Pancreas (tissue), 10 donors: ENCODE measurements around the gene SLC25A48. TPM values are rescaled to one million over a fixed set of nuclear protein-coding genes. Genes with fewer than 3 reads are reported as not detected.

ENCODE experiments used
- ATAC-seq, 4 donors: fragments of 200-7000 bp; cut with Tn5 transposase; one replicate each; pipeline versions ENCODE4 v1.8.0 to v1.9.1; 2020; ENCODE audit warnings: mild to moderate bottlenecking in 4 of 4, moderate library complexity in 4 of 4
- DNase-seq, 6 donors: peaks; one replicate each; pipeline ENCODE4 v3.0.0-alpha.2; 2020
- FAIRE-seq: peaks from 2 replicates; lab custom pipeline; 2012; peaks lifted over from hg19 to GRCh38; lab: Jason Lieb, UNC
- H3K27ac ChIP-seq, 4 donors: fragments of 200-600 bp; sonication (generic); 1 replicate in 3 of 4; 2 replicates in 1 of 4; pipeline versions ENCODE4 v1.5.0 to v1.8.0; 2020
- H3K27me3 ChIP-seq, 4 donors: fragments of 200-600 bp; one replicate each; pipeline ENCODE4 v1.8.0; 2021
- H3K36me3 ChIP-seq, 3 donors: fragments of 200-600 bp; sonication (generic) in 1 of 3; one replicate each; pipeline versions ENCODE4 v1.5.0 to v1.8.0; 2020 to 2021
- H3K4me1 ChIP-seq, 3 donors: fragments of 200-600 bp; one replicate each; pipeline ENCODE4 v1.8.0; 2021
- H3K4me3 ChIP-seq, 4 donors: fragments of 200-600 bp; sonication (generic) in 2 of 4; one replicate each; pipeline versions ENCODE4 v1.5.0 to v1.8.0; 2020 to 2021
- H3K9me3 ChIP-seq, 4 donors: fragments of 200-600 bp; one replicate each; pipeline ENCODE4 v1.8.0; 2021
- CTCF ChIP-seq, 4 donors: fragments of 200-600 bp; sonication (generic) in 3 of 4; IDR thresholded peaks; one replicate each; pipeline versions ENCODE4 v1.5.0 to v1.8.0; 2021; ENCODE audit warnings: antibody characterized with exemption in 4 of 4
- WGBS, 2 donors: extraction: QIAGEN DNeasy Blood & Tissue Kit; methylation state at CpG; one replicate each; pipeline ENCODE4 v1.1.7; 2013; 5-methylcytosine and 5-hydroxymethylcytosine counted together
- intact Hi-C, 3 donors: fragments of 100-400 bp; cut with DNase I; formaldehyde crosslinking; loops; one replicate each; pipeline versions ENCODE4 v1.11.1 to v1.14.2; 2022
- polyA plus RNA-seq, 2 donors: library from polyadenylated mRNA; stranded (reverse); fragments of 200-250 nt; gene quantifications; one replicate each; pipeline ENCODE4 v1.2.3, GENCODE V29; 2013
- total RNA-seq, 6 donors: library from RNA; stranded (reverse); fragmentation: NEBNext Ultra II Directional in 4 of 6; extraction: Animal tissue kit (Norgen Biotek cat#: 25700) in 4 of 6; gene quantifications; one replicate each; pipeline versions ENCODE4 v1.2.1 to v1.2.4, GENCODE V29; 2021 to 2023
- donor health status: healthy with polysubstance abuse.
- donor health status: DM: no; HTN: no; CAD: no; lungs with moderate emphysema.
- donor health status: DM: no; HTN: no; CAD: no.
- donor health status: control.
- donor health status: control.
- donor health status: Bipolar disorder and iron deficiency.
- donor health status: DM: yes; HTN: yes; CAD: no.
- donor health status: DM: no; HTN: no; CAD: no.
- donor health status: DM: no; HTN: no; CAD: no.
- donor health status: DM: yes; HTN: yes; CAD: no.

The SLC25A48 gene
- total and polyA plus RNA-seq, 8 donors, result 0.37 to 3.2 (median 1.2) TPM

GRCh38 chr5:135891791-135892190 is 57.3 kb downstream of the SLC25A48 start:
- ATAC-seq, result no peak
- no peak overlapping the region for H3K27ac ChIP-seq
- intact Hi-C loops, result no loop called here
- no peaks in the 10 kb centered on the region for H3K9me3 ChIP-seq
- no peaks in the 10 kb centered on the region for H3K27me3 ChIP-seq
- H3K4me3 ChIP-seq, result no peak overlapping the region
- no peaks in the 10 kb centered on the region for H3K36me3 ChIP-seq
- H3K4me1 ChIP-seq, result no peaks in the 10 kb centered on the region
- TF ChIP-seq CTCF (IDR thresholded peaks at IDR 0.05), result no peak
- no peak for FAIRE-seq
- DNase-seq, result no peak

DNA sequence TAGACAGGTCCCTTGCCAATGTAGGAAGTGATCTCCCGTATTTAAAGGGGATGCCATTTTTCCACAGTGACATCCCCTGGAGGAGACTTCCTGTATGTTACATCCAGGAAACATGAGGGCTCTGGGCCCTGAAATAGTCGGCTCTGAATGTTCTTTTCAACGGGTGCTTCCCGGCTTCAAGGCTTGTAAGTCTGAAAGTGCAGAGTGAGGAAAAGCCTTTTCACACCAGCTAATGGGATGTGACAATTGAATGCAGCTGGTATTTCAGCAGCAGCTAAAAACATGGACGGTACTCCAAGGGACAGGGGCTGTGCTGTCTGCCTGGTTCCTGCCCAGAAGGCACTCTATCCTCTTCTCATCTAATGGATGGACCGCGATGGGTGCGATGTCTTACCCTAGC is 59.8 kb downstream of the SLC25A48 start:
- no peak for ATAC-seq
- DNase-seq, result no peak
- H3K4me3 ChIP-seq, result no peak overlapping the region
- H3K4me1 ChIP-seq, result no peaks in the 10 kb centered on the region
- FAIRE-seq, result no peak
- intact Hi-C loops, result no loop called here
- H3K27ac ChIP-seq, result no peak overlapping the region
- H3K36me3 ChIP-seq, result no peaks in the 10 kb centered on the region
- WGBS, 2 donors, result 68 to 71% methylated on average over 8 of the region's 8 CpGs
- TF ChIP-seq CTCF (IDR thresholded peaks at IDR 0.05), result no peak
- H3K9me3 ChIP-seq, result no peaks in the 10 kb centered on the region
- H3K27me3 ChIP-seq, result no peaks in the 10 kb centered on the region

DNA sequence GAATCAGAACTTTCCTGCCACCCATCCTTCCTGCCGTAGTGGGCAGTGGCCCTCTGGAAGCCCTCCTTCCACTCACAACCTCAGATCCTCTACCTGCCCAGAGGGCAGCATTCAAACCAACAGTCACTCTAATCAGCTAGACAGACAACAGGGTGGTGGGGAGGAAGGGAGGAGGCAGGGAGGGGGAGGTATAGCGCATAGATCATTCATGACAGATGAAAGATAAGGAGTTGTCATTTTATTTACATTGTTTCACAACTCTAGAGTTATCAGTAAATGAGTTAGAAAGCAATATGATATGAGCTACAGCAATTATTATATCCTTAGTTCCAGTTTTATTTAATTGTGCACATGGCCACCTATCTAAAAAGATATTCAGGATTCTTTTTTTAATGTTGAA is 60.3 kb downstream of the SLC25A48 start:
- H3K36me3 ChIP-seq, result no peaks in the 10 kb centered on the region
- TF ChIP-seq CTCF (IDR thresholded peaks at IDR 0.05), result no peak
- no peaks in the 10 kb centered on the region for H3K27me3 ChIP-seq
- FAIRE-seq (no peak), ATAC-seq (no peak), DNase-seq (no peak)
- no peaks in the 10 kb centered on the region for H3K4me1 ChIP-seq
- WGBS, 2 donors, result 49 to 50% methylated on average over 2 of the region's 2 CpGs
- H3K9me3 ChIP-seq, result no peaks in the 10 kb centered on the region
- no peak overlapping the region for H3K4me3 ChIP-seq
- intact Hi-C loops, result no loop called here
- no peak overlapping the region for H3K27ac ChIP-seq

DNA sequence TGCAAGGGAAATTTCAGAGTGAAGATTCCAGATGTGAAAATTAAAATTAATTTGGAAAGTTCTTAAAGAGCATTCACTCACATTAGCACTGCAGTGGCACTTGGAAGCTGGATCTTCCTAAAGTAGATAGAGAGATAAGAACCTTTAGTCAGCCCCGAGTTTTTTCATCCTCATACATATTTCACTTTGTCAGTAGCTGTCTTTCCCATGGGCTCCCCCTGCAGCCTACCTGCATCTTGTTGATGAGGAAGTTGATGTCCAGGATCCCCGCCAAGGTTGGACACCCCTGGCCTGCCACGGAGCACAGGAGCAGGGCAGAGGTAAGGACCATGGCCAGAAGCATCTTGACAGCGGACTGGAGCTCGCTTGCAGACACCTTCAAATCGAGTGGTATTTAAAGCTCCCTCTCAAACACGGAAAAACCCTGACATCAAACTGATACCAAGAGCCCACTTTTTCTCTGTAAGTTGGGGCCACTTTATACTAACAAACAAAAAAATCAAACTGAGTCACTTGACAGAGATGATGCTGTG is 61.1 kb downstream of the SLC25A48 start, which contains the start of gene IL9:
IL9 (minus strand) TSS at position 368 of the 533 bp plus-strand sequence; CDS start at position 343, 25 bp downstream.
- DNase-seq (no peak), FAIRE-seq (no peak), ATAC-seq (no peak)
- Histone ChIP-seq H3K27ac (no peak within 1 kb of the TSS), H3K4me1 (no peaks in the 10 kb centered on the region), H3K9me3 (no peaks in the 10 kb centered on the region), H3K4me3 (no peak within 1 kb of the TSS), H3K27me3 (no peaks in the 10 kb centered on the region), H3K36me3 (no peaks in the 10 kb centered on the region)
- TF ChIP-seq CTCF (IDR thresholded peaks at IDR 0.05), result no peak
- intact Hi-C loops, result no loop called here
- 48 to 55% methylated on average over 7 of the region's 7 CpGs for whole genome bisulfite sequencing, 2 donors

GRCh38 chr5:135898651-135899050 is 64.2 kb downstream of the SLC25A48 start:
- 73 to 84% methylated on average over 6 of the region's 6 CpGs for WGBS, 2 donors
- no peak for TF ChIP-seq CTCF (IDR thresholded peaks at IDR 0.05)
- DNase-seq (no peak), ATAC-seq (no peak), FAIRE-seq (no peak)
- H3K9me3 ChIP-seq, result no peaks in the 10 kb centered on the region
- no peaks in the 10 kb centered on the region for H3K4me1 ChIP-seq
- H3K36me3 ChIP-seq, result no peaks in the 10 kb centered on the region
- intact Hi-C loops, result no loop called here
- H3K27me3 ChIP-seq, result peaks cover 0 to 8% (median 0%) of the 10 kb centered on the region in 4 donors
- H3K27ac ChIP-seq, result no peak overlapping the region
- H3K4me3 ChIP-seq, result no peak overlapping the region
